Fibroblast of skin of scalp (primary cell): ENCODE results near the gene TRIM26. TPM values are rescaled to one million over a fixed set of nuclear protein-coding genes. Genes with fewer than 3 reads are reported as not detected.
"Not testable (repeated sequence)": the region's sequence is repeated elsewhere in the genome, so short reads cannot be mapped to it uniquely, and the experiment has no call there.

Experiments
- DNase-seq: peaks from one replicate; pipeline ENCODE4 v3.0.0-alpha.2; 2013
- polyA plus RNA-seq, 2 experiments: library from polyadenylated mRNA; unstranded; fragments of 120-200 nt; gene quantifications; one replicate each; pipeline ENCODE4 v1.2.1, GENCODE V29; 2013; ENCODE audit not compliant: insufficient read length in 2 of 2

TRIM26 gene
- polyA plus RNA-seq (2013, experiment 1 of 2; ENCODE audit: insufficient read length) = 29.4 TPM
- polyA plus RNA-seq (2013, experiment 2 of 2; ENCODE audit: insufficient read length) = 27.8 TPM

- DNase-seq = peak; percentile 98
Measured at GRCh38 chr6:30212865-30213666, at the start of gene TRIM26. Gene TRIM26, minus strand, starts transcription at chr6:30213406. Its CDS starts 14,303 bp downstream, at chr6:30199103.

- DNase-seq = no peak
Measured at GRCh38 chr6:30260036-30260504, 46.9 kb upstream of the TRIM26 start.

- DNase-seq = peak; percentile 87
Measured at GRCh38 chr6:30259140-30260035, 46.2 kb upstream of the TRIM26 start.

- DNase-seq = peak; percentile 29
Measured at GRCh38 chr6:30258204-30258603, 45.0 kb upstream of the TRIM26 start.

- not testable (repeated sequence) for DNase-seq
Measured at GRCh38 chr6:30252417-30252816, 39.2 kb upstream of the TRIM26 start.

GRCh38 chr6:30244560-30244959 is 31.4 kb upstream of the TRIM26 start:
- no peak for DNase-seq

GRCh38 chr6:30238178-30238795 is 25.1 kb upstream of the TRIM26 start:
- peak; percentile 42 for DNase-seq

- no peak for DNase-seq
Measured at GRCh38 chr6:30234356-30234755, 21.1 kb upstream of the TRIM26 start.

GRCh38 chr6:30231067-30231466 is 17.9 kb upstream of the TRIM26 start:
- DNase-seq = peak; percentile 5

- DNase-seq = no peak
Measured at GRCh38 chr6:30227763-30228487, 14.7 kb upstream of the TRIM26 start.

- no peak for DNase-seq
Measured at GRCh38 chr6:30227242-30227722, 14.1 kb upstream of the TRIM26 start.

GRCh38 chr6:30223339-30223738 is 10.1 kb upstream of the TRIM26 start:
- no peak for DNase-seq

GRCh38 chr6:30221956-30222355 is 8.8 kb upstream of the TRIM26 start:
- not testable (repeated sequence) for DNase-seq

GRCh38 chr6:30221395-30221794 is 8.2 kb upstream of the TRIM26 start:
- not testable (repeated sequence) for DNase-seq

GRCh38 chr6:30219244-30219643 is 6.0 kb upstream of the TRIM26 start:
- peak; percentile 53 for DNase-seq

- no peak for DNase-seq
Measured at GRCh38 chr6:30216096-30216495, 2.9 kb upstream of the TRIM26 start.

GRCh38 chr6:30214657-30214982 is 1.4 kb upstream of the TRIM26 start:
- DNase-seq = no peak

- DNase-seq = peak; percentile 60
Measured at GRCh38 chr6:30213957-30214656, 901 bp upstream of the TRIM26 start.

GRCh38 chr6:30213667-30213956 is 406 bp upstream of the TRIM26 start:
- DNase-seq = no peak

GRCh38 chr6:30211899-30212298 is 1.3 kb downstream of the TRIM26 start:
- DNase-seq = no peak

- DNase-seq = no peak
Measured at GRCh38 chr6:30211306-30211705, 1.9 kb downstream of the TRIM26 start.
